Fibroblast of the aortic adventitia (primary cell): ENCODE data around the gene SEC22C. TPM values are rescaled to one million over a fixed set of nuclear protein-coding genes. Genes with fewer than 3 reads are reported as not detected.
A peak's percentile ranks its signal among the peaks of the same experiment; 100 is the strongest.

ENCODE experiments used
- DNase-seq: peaks from one replicate; pipeline ENCODE4 v3.0.0-alpha.2; 2010; ENCODE audit warnings: low read depth
- H3K4me3 ChIP-seq: 2 replicates; pipeline ENCODE4 v1.5.1; 2011; ENCODE audit warnings: low read depth, mild to moderate bottlenecking, control low read depth, low read length, moderate library complexity
- CTCF ChIP-seq: IDR thresholded peaks from 2 replicates; pipeline ENCODE4 v1.5.1; 2011; ENCODE audit warnings: mild to moderate bottlenecking, low read length, control low read depth, inconsistent platforms; ENCODE audit not compliant: insufficient read depth
- total RNA-seq: library from RNA; depleted of rRNA; stranded (reverse); fragments of >200 nt; gene quantifications from 2 replicates; pipeline ENCODE4 v1.2.3, GENCODE V29; 2012; ENCODE audit warnings: low replicate concordance

SEC22C gene
- total RNA-seq, 1 donor = 71.9 TPM

- H3K4me3 ChIP-seq = no peak overlapping the region
- peak; percentile 94 for TF ChIP-seq CTCF
- DNase-seq = peak; percentile 57
Measured at GRCh38 chr3:42547401-42547945, 34.3 kb downstream of the SEC22C start.

- H3K4me3 ChIP-seq = no peak overlapping the region
- DNase-seq = no peak
- TF ChIP-seq CTCF = no peak
Measured at GRCh38 chr3:42546691-42547213, 35.0 kb downstream of the SEC22C start.

GRCh38 chr3:42545284-42545900 lies 36.4 kb downstream of the SEC22C start:
- no peak for DNase-seq
- no peak for TF ChIP-seq CTCF
- no peak overlapping the region for H3K4me3 ChIP-seq

- TF ChIP-seq CTCF = peak; percentile 17
- no peak for DNase-seq
- H3K4me3 ChIP-seq = no peak overlapping the region
Measured at GRCh38 chr3:42544492-42545283, 37.1 kb downstream of the SEC22C start.

GRCh38 chr3:42541079-42541478 lies 40.7 kb downstream of the SEC22C start:
- no peak for DNase-seq
- no peak for TF ChIP-seq CTCF
- H3K4me3 ChIP-seq = no peak overlapping the region

GRCh38 chr3:42539871-42540714 lies 41.7 kb downstream of the SEC22C start:
- TF ChIP-seq CTCF = peak; percentile 78
- peak; percentile 31 for DNase-seq
- H3K4me3 ChIP-seq = no peak overlapping the region
